ENCODE data around the gene ERMN. TPM values are rescaled to one million over a fixed set of nuclear protein-coding genes. Genes with fewer than 3 reads are reported as not detected.

The ERMN gene
- total and polyA plus RNA-seq, 5 donors: 0.06 to 0.40 (median 0.19) TPM

DNA sequence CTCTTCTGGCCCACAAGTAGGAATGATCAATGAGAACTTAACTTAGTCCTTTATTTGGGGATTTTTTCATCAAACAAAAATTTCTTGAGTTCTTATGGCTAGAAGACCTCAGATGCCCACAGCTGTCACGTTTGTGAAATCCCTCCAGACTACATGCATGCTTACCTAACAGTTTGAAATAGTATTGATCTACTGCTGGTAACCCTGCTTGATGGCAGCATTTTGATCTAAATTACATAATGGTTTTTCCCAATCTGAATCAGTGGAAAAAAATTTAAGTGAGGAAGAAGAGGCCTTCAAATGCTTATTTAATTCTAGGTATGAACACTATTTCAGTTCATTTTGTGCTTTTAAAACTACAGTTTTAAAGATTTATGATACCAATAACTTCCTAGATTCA lies 13.9 kb downstream of the ERMN start:
- DNase-seq (no peak), ATAC-seq (no peak)
- Histone ChIP-seq H3K27ac (ENCODE audit: low read length) (no peak overlapping the region), H3K9me3 (ENCODE audit: control insufficient read depth, low read length) (no peaks in the 10 kb centered on the region), H3K4me1 (ENCODE audit: control insufficient read depth, insufficient read depth, low read length) (no peaks in the 10 kb centered on the region), H3K4me3 (ENCODE audit: low read length) (no peak overlapping the region), H3K27me3 (ENCODE audit: control insufficient read depth, insufficient read depth) (no peaks in the 10 kb centered on the region)
- intact Hi-C loops (cut with DNase I): no loop called here
- 73% methylated on average over 1 of the region's 1 CpG for WGBS

GRCh38 chr2:157309878-157310277 lies 15.7 kb downstream of the ERMN start:
- 85% methylated on average over 2 of the region's 2 CpGs for WGBS
- DNase-seq (no peak), ATAC-seq (no peak)
- Histone ChIP-seq H3K9me3 (ENCODE audit: control insufficient read depth, low read length) (no peaks in the 10 kb centered on the region), H3K4me3 (ENCODE audit: low read length) (no peak overlapping the region), H3K27ac (ENCODE audit: low read length) (no peak overlapping the region), H3K4me1 (ENCODE audit: control insufficient read depth, insufficient read depth, low read length) (no peaks in the 10 kb centered on the region), H3K27me3 (ENCODE audit: control insufficient read depth, insufficient read depth) (no peaks in the 10 kb centered on the region)
- intact Hi-C loops (cut with DNase I): loop anchor here in 2 of 4 donors (10.0 kb wide), 1 partner anchor 285 kb away; no protein-coding TSS in a partner anchor

DNA sequence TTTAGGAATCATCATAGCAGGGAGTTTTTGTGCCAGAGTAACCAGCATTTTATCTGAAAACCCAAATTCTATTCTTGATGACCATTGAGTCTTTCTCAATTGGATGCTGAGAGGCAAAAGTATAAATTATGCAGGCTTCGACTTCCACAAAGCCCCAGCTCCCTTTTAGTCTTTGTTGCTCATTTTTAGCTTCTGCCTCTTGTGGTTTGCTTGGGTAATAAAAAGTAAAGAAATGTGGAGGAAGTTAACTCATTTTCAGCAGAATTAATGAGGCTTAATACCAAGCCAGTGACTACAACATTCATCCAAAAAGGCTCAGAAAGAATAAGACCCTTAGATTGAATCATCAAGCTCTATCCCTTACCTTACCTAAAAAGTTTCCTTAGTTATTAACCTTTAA lies 18.6 kb downstream of the ERMN start:
- WGBS: 59% methylated on average over 1 of the region's 1 CpG
- ATAC-seq: no peak

DNA sequence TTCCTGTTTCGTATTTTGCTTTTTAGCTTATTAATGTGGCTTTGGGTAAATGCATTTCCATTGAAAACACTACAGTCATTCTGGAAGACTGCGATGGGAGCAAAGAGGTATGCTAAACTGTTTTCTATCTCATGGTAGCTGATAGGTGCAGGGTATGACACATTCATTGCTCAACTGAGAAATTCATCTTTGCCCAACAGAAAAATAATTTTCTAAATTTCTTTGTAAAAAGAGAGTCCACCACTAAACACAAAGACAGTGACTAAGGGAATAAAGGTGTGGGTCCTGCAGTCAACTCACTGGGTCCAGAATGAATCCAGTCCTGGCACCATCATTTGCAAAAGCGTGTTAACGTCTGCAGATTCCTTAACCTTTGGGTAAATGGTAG lies 19.9 kb downstream of the ERMN start:
- Histone ChIP-seq H3K27ac (ENCODE audit: low read length) (no peak overlapping the region), H3K9me3 (ENCODE audit: control insufficient read depth, low read length) (no peaks in the 10 kb centered on the region), H3K4me3 (ENCODE audit: low read length) (no peak overlapping the region), H3K27me3 (ENCODE audit: control insufficient read depth, insufficient read depth) (no peaks in the 10 kb centered on the region), H3K4me1 (ENCODE audit: control insufficient read depth, insufficient read depth, low read length) (no peaks in the 10 kb centered on the region)
- WGBS: 62% methylated on average over 4 of the region's 4 CpGs
- ATAC-seq (no peak), DNase-seq (no peak)
- intact Hi-C loops (cut with DNase I): loop anchor here in 2 of 4 donors (10.0 kb wide), 1 partner anchor 289 kb away; no protein-coding TSS in a partner anchor

More for the DNA sequence above, 18.6 kb downstream of the ERMN start:
- no peaks in the 10 kb centered on the region for H3K4me1 ChIP-seq (ENCODE audit: control insufficient read depth, insufficient read depth, low read length)
- no peak for DNase-seq
- no peak overlapping the region for H3K27ac ChIP-seq (ENCODE audit: low read length)
- no peaks in the 10 kb centered on the region for H3K27me3 ChIP-seq (ENCODE audit: control insufficient read depth, insufficient read depth)
- no peaks in the 10 kb centered on the region for H3K9me3 ChIP-seq (ENCODE audit: control insufficient read depth, low read length)
- H3K4me3 ChIP-seq (ENCODE audit: low read length): no peak overlapping the region
- intact Hi-C loops (cut with DNase I): loop anchor here in 2 of 4 donors (10.0 kb wide), 1 partner anchor 288 kb away; no protein-coding TSS in a partner anchor

GRCh38 chr2:157304811-157305722 lies 20.6 kb downstream of the ERMN start:
- Histone ChIP-seq H3K4me1 (ENCODE audit: control insufficient read depth, insufficient read depth, low read length) (no peaks in the 10 kb centered on the region), H3K4me3 (ENCODE audit: low read length) (no peak overlapping the region), H3K27ac (ENCODE audit: low read length) (no peak overlapping the region), H3K9me3 (ENCODE audit: control insufficient read depth, low read length) (no peaks in the 10 kb centered on the region), H3K27me3 (ENCODE audit: control insufficient read depth, insufficient read depth) (no peaks in the 10 kb centered on the region)
- intact Hi-C loops (cut with DNase I): loop anchor here in 3 of 4 donors (5.0 to 10.0 kb wide), 2 partner anchors 290 to 292 kb away; no protein-coding TSS in a partner anchor
- WGBS: 27% methylated on average over 3 of the region's 3 CpGs
- DNase-seq: no peak
- no peak for ATAC-seq

- Histone ChIP-seq H3K27me3 (ENCODE audit: control insufficient read depth, insufficient read depth) (no peaks in the 10 kb centered on the region), H3K9me3 (ENCODE audit: control insufficient read depth, low read length) (no peaks in the 10 kb centered on the region), H3K4me1 (ENCODE audit: control insufficient read depth, insufficient read depth, low read length) (no peaks in the 10 kb centered on the region), H3K27ac (ENCODE audit: low read length) (no peak overlapping the region), H3K4me3 (ENCODE audit: low read length) (no peak overlapping the region)
- WGBS: 47% methylated on average over 2 of the region's 2 CpGs
- ATAC-seq (no peak), DNase-seq (no peak)
- intact Hi-C loops (cut with DNase I): loop anchor here in 3 of 4 donors (5.0 to 10.0 kb wide), 2 partner anchors 291 to 294 kb away; no protein-coding TSS in a partner anchor
Observed at GRCh38 chr2:157303612-157304011, 22.0 kb downstream of the ERMN start.

DNA sequence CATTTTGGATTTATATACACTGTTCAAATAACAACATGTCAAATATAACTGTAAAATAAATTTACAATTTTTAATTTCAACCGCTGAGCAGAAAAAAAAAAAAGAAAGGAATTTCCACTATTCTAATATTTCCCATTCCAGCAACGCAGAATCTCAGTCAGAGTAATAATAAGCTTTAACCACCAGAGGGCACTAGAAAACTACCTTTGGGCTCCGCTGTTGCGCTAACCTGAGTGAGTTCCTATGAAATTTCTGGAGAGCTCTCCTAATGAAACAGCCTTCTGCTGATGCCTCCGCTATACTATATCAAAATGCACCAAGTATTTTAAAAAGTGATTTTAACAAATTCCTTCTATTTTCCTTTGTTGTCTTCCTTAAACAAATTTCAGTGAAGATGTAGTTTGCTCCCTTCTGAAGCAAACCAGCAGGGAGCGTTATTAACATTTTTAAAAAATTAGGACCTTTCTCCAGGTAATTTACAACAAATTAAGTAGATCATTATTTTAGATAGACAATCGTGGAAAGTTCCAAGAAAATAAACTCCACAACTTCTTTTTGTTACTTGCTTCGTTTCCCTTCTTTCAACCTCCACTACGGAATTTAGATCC lies 23.0 kb downstream of the ERMN start:
- intact Hi-C loops (cut with DNase I): loop anchor here in 3 of 4 donors (5.0 to 10.0 kb wide), 2 partner anchors 292 to 295 kb away; no protein-coding TSS in a partner anchor
- WGBS: 35% methylated on average over 9 of the region's 9 CpGs
- Histone ChIP-seq H3K27ac (ENCODE audit: low read length) (no peak overlapping the region), H3K4me1 (ENCODE audit: control insufficient read depth, insufficient read depth, low read length) (no peaks in the 10 kb centered on the region), H3K4me3 (ENCODE audit: low read length) (no peak overlapping the region), H3K27me3 (ENCODE audit: control insufficient read depth, insufficient read depth) (no peaks in the 10 kb centered on the region), H3K9me3 (ENCODE audit: control insufficient read depth, low read length) (no peaks in the 10 kb centered on the region)
- DNase-seq: no peak
- ATAC-seq: peak; percentile 70 to 75

DNA sequence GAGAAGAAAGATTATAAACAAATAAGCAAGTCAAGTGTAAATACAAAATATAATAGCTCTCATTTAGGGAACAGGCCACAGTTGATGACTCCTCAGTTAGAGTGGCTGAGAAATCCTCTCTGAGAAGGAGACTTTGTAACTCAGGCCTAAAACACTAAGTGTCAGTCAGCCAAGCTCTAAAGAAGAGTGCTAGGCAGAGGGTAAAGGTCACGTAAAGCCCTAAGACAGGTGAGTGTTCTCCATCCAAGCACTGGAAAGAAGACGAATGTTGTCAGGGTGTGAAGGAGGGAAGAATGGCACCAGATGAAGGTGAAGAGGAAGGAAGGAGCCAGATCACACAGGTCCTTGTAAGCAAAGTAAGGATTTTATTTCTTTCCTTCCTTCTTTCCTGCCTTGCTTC lies 24.3 kb downstream of the ERMN start:
- H3K27me3 ChIP-seq (ENCODE audit: control insufficient read depth, insufficient read depth): no peaks in the 10 kb centered on the region
- DNase-seq (no peak), ATAC-seq (no peak)
- 74% methylated on average over 2 of the region's 2 CpGs for WGBS
- H3K27ac ChIP-seq (ENCODE audit: low read length): no peak overlapping the region
- no peaks in the 10 kb centered on the region for H3K4me1 ChIP-seq (ENCODE audit: control insufficient read depth, insufficient read depth, low read length)
- no peak overlapping the region for H3K4me3 ChIP-seq (ENCODE audit: low read length)
- intact Hi-C loops (cut with DNase I): loop anchor here in 3 of 4 donors (5.0 to 10.0 kb wide), 2 partner anchors 293 to 296 kb away; no protein-coding TSS in a partner anchor
- no peaks in the 10 kb centered on the region for H3K9me3 ChIP-seq (ENCODE audit: control insufficient read depth, low read length)

- H3K9me3 ChIP-seq (ENCODE audit: control insufficient read depth, low read length): no peaks in the 10 kb centered on the region
- no peaks in the 10 kb centered on the region for H3K27me3 ChIP-seq (ENCODE audit: control insufficient read depth, insufficient read depth)
- intact Hi-C loops (cut with DNase I): no loop called here
- H3K4me1 ChIP-seq (ENCODE audit: control insufficient read depth, insufficient read depth, low read length): no peaks in the 10 kb centered on the region
- 89% methylated on average over 4 of the region's 4 CpGs for WGBS
- H3K4me3 ChIP-seq (ENCODE audit: low read length): no peak overlapping the region
- no peak overlapping the region for H3K27ac ChIP-seq (ENCODE audit: low read length)
- no peak for DNase-seq
- ATAC-seq: no peak
Observed at GRCh38 chr2:157296958-157297357, 28.7 kb downstream of the ERMN start.

DNA sequence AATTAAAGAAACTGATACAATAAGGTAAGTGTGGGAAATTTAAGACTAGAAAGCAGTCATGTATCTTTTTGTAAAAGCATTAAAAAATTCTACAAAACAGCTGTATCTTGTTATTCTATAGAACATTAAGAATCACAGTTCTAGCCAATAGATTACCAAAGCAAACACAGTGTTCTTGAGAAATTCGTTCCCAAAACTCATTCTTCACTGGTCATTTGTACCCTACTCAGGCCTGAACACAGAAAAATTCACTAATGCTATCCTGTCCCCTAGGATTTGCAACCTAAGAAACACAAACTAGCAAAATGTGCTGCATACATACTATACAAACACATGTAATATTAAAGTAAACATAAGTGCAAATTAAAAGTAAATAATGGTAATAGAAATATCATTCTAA lies 29.1 kb downstream of the ERMN start:
- DNase-seq: no peak
- no peak for ATAC-seq
- no peak overlapping the region for H3K27ac ChIP-seq (ENCODE audit: low read length)
- intact Hi-C loops (cut with DNase I): no loop called here
- WGBS: 47% methylated on average over 1 of the region's 1 CpG
- H3K4me1 ChIP-seq (ENCODE audit: control insufficient read depth, insufficient read depth, low read length): no peaks in the 10 kb centered on the region
- H3K9me3 ChIP-seq (ENCODE audit: control insufficient read depth, low read length): no peaks in the 10 kb centered on the region
- no peak overlapping the region for H3K4me3 ChIP-seq (ENCODE audit: low read length)
- no peaks in the 10 kb centered on the region for H3K27me3 ChIP-seq (ENCODE audit: control insufficient read depth, insufficient read depth)

DNA sequence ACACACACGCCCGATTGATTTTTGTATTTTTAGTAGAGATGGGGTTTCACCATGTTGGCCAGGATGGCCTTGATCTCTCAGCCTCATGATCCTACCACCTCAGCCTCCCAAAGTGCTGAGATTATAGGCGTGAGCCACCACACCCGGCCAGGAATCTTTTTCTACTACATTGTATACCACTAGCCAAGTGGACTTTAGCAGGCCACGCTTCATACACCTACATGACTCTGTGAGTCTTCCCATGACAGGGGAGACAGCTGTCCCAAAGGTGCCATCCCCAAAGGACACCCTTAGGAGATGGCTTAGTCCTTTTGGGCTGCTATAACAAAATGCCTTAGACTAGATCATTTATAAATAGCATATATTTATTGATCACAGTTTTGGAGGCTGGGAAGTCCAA lies 32.8 kb downstream of the ERMN start:
- no peaks in the 10 kb centered on the region for H3K9me3 ChIP-seq (ENCODE audit: control insufficient read depth, low read length)
- H3K27ac ChIP-seq (ENCODE audit: low read length): no peak overlapping the region
- DNase-seq: no peak
- no peak overlapping the region for H3K4me3 ChIP-seq (ENCODE audit: low read length)
- WGBS: 94% methylated on average over 5 of the region's 5 CpGs
- H3K4me1 ChIP-seq (ENCODE audit: control insufficient read depth, insufficient read depth, low read length): no peaks in the 10 kb centered on the region
- intact Hi-C loops (cut with DNase I): no loop called here
- H3K27me3 ChIP-seq (ENCODE audit: control insufficient read depth, insufficient read depth): no peaks in the 10 kb centered on the region
- ATAC-seq: no peak
